ENCODE data around the gene CDIPT.
"Not testable (repeated sequence)": the region's sequence is repeated elsewhere in the genome, so short reads cannot be mapped to it uniquely, and the experiment has no call there.

The CDIPT gene

GRCh38 chr16:29896841-29897240 lies 33.8 kb upstream of the CDIPT start:
- DNase-seq (ENCODE audit: low read depth, low spot score) = no peak

GRCh38 chr16:29894352-29894751 lies 31.3 kb upstream of the CDIPT start:
- DNase-seq (ENCODE audit: low read depth, low spot score) = no peak

GRCh38 chr16:29893553-29893952 lies 30.5 kb upstream of the CDIPT start:
- DNase-seq (ENCODE audit: low read depth, low spot score) = no peak

GRCh38 chr16:29892458-29892813 lies 29.4 kb upstream of the CDIPT start:
- no peak for DNase-seq (ENCODE audit: low read depth, low spot score)

- no peak for DNase-seq (ENCODE audit: low read depth, low spot score)
These were observed 28.8 kb upstream of the CDIPT start for GRCh38 chr16:29891525-29892457.

- not testable (repeated sequence) for DNase-seq (ENCODE audit: low read depth, low spot score)
These were observed 26.3 kb upstream of the CDIPT start for GRCh38 chr16:29889372-29889771.

GRCh38 chr16:29883987-29884386 lies 21.0 kb upstream of the CDIPT start:
- no peak for DNase-seq (ENCODE audit: low read depth, low spot score)

GRCh38 chr16:29881050-29881449 lies 18.0 kb upstream of the CDIPT start:
- no peak for DNase-seq (ENCODE audit: low read depth, low spot score)

- no peak for DNase-seq (ENCODE audit: low read depth, low spot score)
These were observed 15.1 kb upstream of the CDIPT start for GRCh38 chr16:29878172-29878571.

- DNase-seq (ENCODE audit: low read depth, low spot score) = no peak
These were observed 14.4 kb upstream of the CDIPT start for GRCh38 chr16:29877266-29877961.

- no peak for DNase-seq (ENCODE audit: low read depth, low spot score)
These were observed 13.7 kb upstream of the CDIPT start for GRCh38 chr16:29876594-29877249.

- DNase-seq (ENCODE audit: low read depth, low spot score) = no peak
These were observed 13.2 kb upstream of the CDIPT start for GRCh38 chr16:29876217-29876593.

GRCh38 chr16:29875206-29875605 lies 12.2 kb upstream of the CDIPT start:
- no peak for DNase-seq (ENCODE audit: low read depth, low spot score)

GRCh38 chr16:29873319-29873718 lies 10.3 kb upstream of the CDIPT start:
- no peak for DNase-seq (ENCODE audit: low read depth, low spot score)

GRCh38 chr16:29871822-29872546 lies 9.0 kb upstream of the CDIPT start:
- DNase-seq (ENCODE audit: low read depth, low spot score) = no peak

GRCh38 chr16:29869067-29869466 lies 6.0 kb upstream of the CDIPT start:
- not testable (repeated sequence) for DNase-seq (ENCODE audit: low read depth, low spot score)

- no peak for DNase-seq (ENCODE audit: low read depth, low spot score)
These were observed 5.5 kb upstream of the CDIPT start for GRCh38 chr16:29868396-29869009.

- no peak for DNase-seq (ENCODE audit: low read depth, low spot score)
These were observed 1.2 kb upstream of the CDIPT start for GRCh38 chr16:29864205-29864604.

GRCh38 chr16:29863669-29863984 lies 601 bp upstream of the CDIPT start:
- DNase-seq (ENCODE audit: low read depth, low spot score) = no peak

- DNase-seq (ENCODE audit: low read depth, low spot score) = no peak
These were observed 593 bp downstream of the CDIPT start for GRCh38 chr16:29862383-29862883.

GRCh38 chr16:29860218-29860617 lies 2.8 kb downstream of the CDIPT start:
- DNase-seq (ENCODE audit: low read depth, low spot score) = no peak
